Lower leg skin (tissue), 3 donors: Measurements from ENCODE around the gene CYBA.

Source experiments
- CTCF ChIP-seq, 3 donors: fragments of 450-650 bp; IDR thresholded peaks; one replicate each; pipeline ENCODE4 v1.5.1; 2016; ENCODE audit warnings: antibody characterized with exemption in 3 of 3, mild to moderate bottlenecking in 3 of 3, moderate library complexity in 2 of 3
- POLR2A ChIP-seq, 2 donors: fragments of 450-650 bp; IDR thresholded peaks; one replicate each; pipeline ENCODE4 v1.6.1; 2016 to 2017; ENCODE audit warnings: antibody characterized with exemption in 2 of 2, mild to moderate bottlenecking in 1 of 2, moderate library complexity in 1 of 2

GRCh38 chr16:88602091-88602490 lies 48.8 kb downstream of the CYBA start:
- TF ChIP-seq CTCF (IDR thresholded peaks at IDR 0.05) (no peak), POLR2A (IDR thresholded peaks at IDR 0.05) (no peak)
